Breast epithelium (tissue), 4 donors: ENCODE results near the gene OSGIN1. TPM values are rescaled to one million over a fixed set of nuclear protein-coding genes. Genes with fewer than 3 reads are reported as not detected.
A peak's percentile ranks its signal among the peaks of the same experiment; 100 is the strongest.

Experiments used
- DNase-seq, 2 donors: peaks; one replicate each; pipeline ENCODE4 v3.0.0-alpha.2; 2019; ENCODE audit warnings: low spot score in 2 of 2
- H3K27ac ChIP-seq, 2 donors: fragments of 200-600 bp; sonication (generic) in 1 of 2; one replicate each; pipeline ENCODE4 v1.5.1; 2016 to 2019; ENCODE audit warnings: mild to moderate bottlenecking in 1 of 2
- H3K27me3 ChIP-seq, 2 donors: fragments of 200-600 bp; sonication (generic) in 1 of 2; one replicate each; pipeline versions ENCODE4 v1.5.1 to v1.6.0; 2017 to 2019; ENCODE audit warnings: control low read depth in 1 of 2, mild to moderate bottlenecking in 1 of 2
- H3K36me3 ChIP-seq: fragments of 200-600 bp; one replicate; pipeline ENCODE4 v1.5.1; 2019
- H3K4me1 ChIP-seq, 2 donors: fragments of 200-600 bp; sonication (generic); one replicate each; pipeline ENCODE4 v1.5.1; 2016 to 2019; ENCODE audit warnings: control low read depth in 1 of 2
- H3K4me3 ChIP-seq, 3 donors: fragments of 200-600 bp; sonication (generic); 1 replicate in 2 of 3; 2 replicates in 1 of 3; pipeline ENCODE4 v1.5.1; 2016 to 2019; ENCODE audit warnings: mild to moderate bottlenecking in 3 of 3, moderate library complexity in 2 of 3
- H3K9me3 ChIP-seq, 2 donors: fragments of 200-600 bp; sonication (generic) in 1 of 2; one replicate each; pipeline ENCODE4 v1.5.1; 2016 to 2019; ENCODE audit warnings: control low read depth in 1 of 2
- CTCF ChIP-seq, 3 donors: fragments of 450-650 bp; IDR thresholded peaks; one replicate each; pipeline ENCODE4 v1.5.1; 2016 to 2017; ENCODE audit warnings: antibody characterized with exemption in 3 of 3, mild to moderate bottlenecking in 3 of 3, moderate library complexity in 3 of 3
- POLR2A ChIP-seq: fragments of 450-650 bp; IDR thresholded peaks from one replicate; pipeline ENCODE4 v1.6.1; 2016; ENCODE audit warnings: antibody characterized with exemption, mild to moderate bottlenecking, moderate library complexity
- POLR2AphosphoS5 ChIP-seq, 3 donors: sonication (generic); formaldehyde crosslinking; IDR thresholded peaks; one replicate each; pipeline ENCODE4 v1.6.1; 2017; ENCODE audit warnings: antibody characterized with exemption in 3 of 3
- intact Hi-C: fragments of 100-400 bp; cut with DNase I; formaldehyde crosslinking; loops from one replicate; pipeline ENCODE4 v1.15.1; 2023; ENCODE audit warnings: low total_unique reads
- total RNA-seq, 3 donors: library from RNA; depleted of rRNA; stranded (reverse); fragments of >200 nt; gene quantifications; one replicate each; pipeline ENCODE4 v1.1.0, GENCODE V29; 2016

Gene OSGIN1
- total RNA-seq, 3 donors from 2014 or later: 3.0 to 3.5 (median 3.3) TPM

GRCh38 chr16:83980794-83981193, 27.8 kb downstream of the OSGIN1 start:
- Histone ChIP-seq H3K27me3 (no peaks in the 10 kb centered on the region), H3K4me3 (no peak overlapping the region), H3K4me1 (no peaks in the 10 kb centered on the region), H3K27ac (no peak overlapping the region), H3K36me3 (no peaks in the 10 kb centered on the region), H3K9me3 (peaks cover 0 to 7% of the 10 kb centered on the region in 2 donors)
- TF ChIP-seq POLR2AphosphoS5 (IDR thresholded peaks at IDR 0.05) (no peak), CTCF (IDR thresholded peaks at IDR 0.05) (no peak), POLR2A (no peak)
- intact Hi-C loops: no loop called here
- no peak for DNase-seq

- no peak overlapping the region for H3K4me3 ChIP-seq
- no peak for DNase-seq
- intact Hi-C loops: no loop called here
These were observed 28.8 kb downstream of the OSGIN1 start for GRCh38 chr16:83981799-83982198.

GRCh38 chr16:83983491-83983890, 30.5 kb downstream of the OSGIN1 start:
- no peak for DNase-seq
- H3K4me1 ChIP-seq: no peaks in the 10 kb centered on the region
- no peak overlapping the region for H3K4me3 ChIP-seq
- TF ChIP-seq CTCF (IDR thresholded peaks at IDR 0.05) (no peak), POLR2A (no peak), POLR2AphosphoS5 (IDR thresholded peaks at IDR 0.05) (no peak)
- no peak overlapping the region for H3K27ac ChIP-seq
- H3K36me3 ChIP-seq: no peaks in the 10 kb centered on the region
- peaks cover 0 to 2% of the 10 kb centered on the region in 2 donors for H3K9me3 ChIP-seq
- intact Hi-C loops: no loop called here
- H3K27me3 ChIP-seq: no peaks in the 10 kb centered on the region

More at GRCh38 chr16:83981799-83982198, 28.8 kb downstream of the OSGIN1 start:
- H3K9me3 ChIP-seq: peaks cover 0 to 7% of the 10 kb centered on the region in 2 donors
- H3K27ac ChIP-seq: no peak overlapping the region
- TF ChIP-seq CTCF (IDR thresholded peaks at IDR 0.05) (no peak), POLR2A (no peak), POLR2AphosphoS5 (IDR thresholded peaks at IDR 0.05) (no peak)
- no peaks in the 10 kb centered on the region for H3K4me1 ChIP-seq
- no peaks in the 10 kb centered on the region for H3K36me3 ChIP-seq
- H3K27me3 ChIP-seq: no peaks in the 10 kb centered on the region

GRCh38 chr16:83989300-83989699, 36.3 kb downstream of the OSGIN1 start:
- Histone ChIP-seq H3K4me1 (peaks cover 0 to 5% of the 10 kb centered on the region in 2 donors), H3K36me3 (no peaks in the 10 kb centered on the region), H3K9me3 (no peaks in the 10 kb centered on the region), H3K4me3 (no peak overlapping the region), H3K27ac (no peak overlapping the region), H3K27me3 (no peaks in the 10 kb centered on the region)
- no peak for TF ChIP-seq POLR2AphosphoS5 (IDR thresholded peaks at IDR 0.05)
- TF ChIP-seq POLR2A: no peak
- no peak for TF ChIP-seq CTCF (IDR thresholded peaks at IDR 0.05)
- intact Hi-C loops: no loop called here
- DNase-seq: peak in 1 of 2 donors; percentile 31

- TF ChIP-seq CTCF (IDR thresholded peaks at IDR 0.05) (no peak), POLR2A (no peak), POLR2AphosphoS5 (IDR thresholded peaks at IDR 0.05) (no peak)
- Histone ChIP-seq H3K4me3 (no peak overlapping the region), H3K4me1 (peaks cover 0 to 5% of the 10 kb centered on the region in 2 donors), H3K27ac (no peak overlapping the region), H3K27me3 (no peaks in the 10 kb centered on the region), H3K36me3 (no peaks in the 10 kb centered on the region), H3K9me3 (no peaks in the 10 kb centered on the region)
- intact Hi-C loops: no loop called here
- no peak for DNase-seq
These were observed 37.5 kb downstream of the OSGIN1 start for GRCh38 chr16:83990492-83990891.
